GM19324 (cell line): ENCODE measurements around the gene FMN1.
"Not testable (repeated sequence)": the region's sequence is repeated elsewhere in the genome, so short reads cannot be mapped to it uniquely, and the experiment has no call there.

ENCODE experiments used
- ATAC-seq: cut with Tn5 transposase; IDR thresholded peaks from one replicate; pipeline ENCODE4 v1.9.1; 2021; ENCODE audit warnings: mild to moderate bottlenecking, moderate library complexity; ENCODE audit not compliant: unreplicated experiment, low FRiP score

The FMN1 gene

GRCh38 chr15:32846671-32847070 lies 347.8 kb downstream of the FMN1 start:
- not testable (repeated sequence) for ATAC-seq

- ATAC-seq: no peak
Observed at GRCh38 chr15:32844118-32844711, 350.3 kb downstream of the FMN1 start.

- ATAC-seq: no peak
Observed at GRCh38 chr15:32843219-32843815, 351.2 kb downstream of the FMN1 start.

- ATAC-seq: no peak
Observed at GRCh38 chr15:32842081-32842480, 352.4 kb downstream of the FMN1 start.

- no peak for ATAC-seq
Observed at GRCh38 chr15:32840507-32841245, 353.8 kb downstream of the FMN1 start.

GRCh38 chr15:32838820-32839219 lies 355.7 kb downstream of the FMN1 start:
- no peak for ATAC-seq

GRCh38 chr15:32838338-32838737 lies 356.2 kb downstream of the FMN1 start:
- no peak for ATAC-seq

GRCh38 chr15:32837935-32838334 lies 356.6 kb downstream of the FMN1 start:
- no peak for ATAC-seq

- ATAC-seq: peak; percentile 82
Observed at GRCh38 chr15:32834156-32834555, 360.4 kb downstream of the FMN1 start.

- no peak for ATAC-seq
Observed at GRCh38 chr15:32833379-32833821, 361.1 kb downstream of the FMN1 start.

GRCh38 chr15:32831485-32831884 lies 363.0 kb downstream of the FMN1 start:
- ATAC-seq: no peak

GRCh38 chr15:32830241-32830640 lies 364.3 kb downstream of the FMN1 start:
- no peak for ATAC-seq

GRCh38 chr15:32829436-32829835 lies 365.1 kb downstream of the FMN1 start:
- no peak for ATAC-seq

GRCh38 chr15:32828507-32829186 lies 365.9 kb downstream of the FMN1 start:
- ATAC-seq: no peak

- ATAC-seq: no peak
Observed at GRCh38 chr15:32826685-32827084, 367.8 kb downstream of the FMN1 start.

GRCh38 chr15:32825219-32825618 lies 369.3 kb downstream of the FMN1 start:
- ATAC-seq: no peak

- no peak for ATAC-seq
Observed at GRCh38 chr15:32824777-32825176, 369.7 kb downstream of the FMN1 start.

- no peak for ATAC-seq
Observed at GRCh38 chr15:32823750-32824149, 370.8 kb downstream of the FMN1 start.

GRCh38 chr15:32822739-32823138 lies 371.8 kb downstream of the FMN1 start:
- ATAC-seq: no peak

- ATAC-seq: no peak
Observed at GRCh38 chr15:32819448-32819847, 375.1 kb downstream of the FMN1 start.

- ATAC-seq: no peak
Observed at GRCh38 chr15:32818758-32819447, 375.6 kb downstream of the FMN1 start.
